Activated naive CD8-positive, alpha-beta T cell treated with anti-CD3 and anti-CD28 coated beads, Interleukin-2, amount 50 U/mL, for 24 hours (primary cell): ENCODE results near the gene ISL2.
A peak's percentile ranks its signal among the peaks of the same experiment; 100 is the strongest.

Experiments
- ATAC-seq: fragments of 150-1000 bp; cut with Tn5 transposase; one replicate; pipeline ENCODE4 v1.10.0; 2021
- DNase-seq: peaks from one replicate; pipeline ENCODE4 v3.0.0; 2021
- H3K27ac Mint-ChIP-seq: one replicate; pipeline ENCODE4 v1.8.0; 2021; ENCODE audit warnings: mild to moderate bottlenecking, mixed read lengths
- H3K27me3 Mint-ChIP-seq: one replicate; pipeline ENCODE4 v1.8.0; 2021; ENCODE audit warnings: mixed read lengths
- H3K36me3 Mint-ChIP-seq: one replicate; pipeline ENCODE4 v1.8.0; 2021; ENCODE audit warnings: low read depth, mixed read lengths
- H3K4me1 Mint-ChIP-seq: one replicate; pipeline ENCODE4 v1.8.0; 2021; ENCODE audit warnings: mixed read lengths
- H3K4me3 Mint-ChIP-seq: one replicate; pipeline ENCODE4 v1.8.0; 2021; ENCODE audit warnings: mild to moderate bottlenecking, moderate library complexity, mixed read lengths
- H3K9me3 Mint-ChIP-seq: one replicate; pipeline ENCODE4 v1.8.0; 2021; ENCODE audit warnings: mixed read lengths

The ISL2 gene

GRCh38 chr15:76334438-76335306 lies 1.9 kb upstream of the ISL2 start:
- DNase-seq (no peak), ATAC-seq (no peak)
- Mint-ChIP-seq H3K27ac (no peak overlapping the region), H3K9me3 (no peaks in the 10 kb centered on the region), H3K4me1 (peaks cover 34% of the 10 kb centered on the region), H3K27me3 (peaks cover 72% of the 10 kb centered on the region), H3K4me3 (peak overlapping the region; percentile 69), H3K36me3 (no peaks in the 10 kb centered on the region)

GRCh38 chr15:76335307-76336253 lies 993 bp upstream of the ISL2 start:
- peak overlapping the region; percentile 69 for H3K4me3 Mint-ChIP-seq
- peaks cover 74% of the 10 kb centered on the region for H3K27me3 Mint-ChIP-seq
- H3K36me3 Mint-ChIP-seq: no peaks in the 10 kb centered on the region
- ATAC-seq (no peak), DNase-seq (no peak)
- peaks cover 43% of the 10 kb centered on the region for H3K4me1 Mint-ChIP-seq
- peak overlapping the region; percentile 59 for H3K27ac Mint-ChIP-seq
- no peaks in the 10 kb centered on the region for H3K9me3 Mint-ChIP-seq

- H3K36me3 Mint-ChIP-seq: no peaks in the 10 kb centered on the region
- H3K4me3 Mint-ChIP-seq: peak overlapping the region; percentile 69
- H3K27ac Mint-ChIP-seq: peak overlapping the region; percentile 23
- H3K27me3 Mint-ChIP-seq: peaks cover 84% of the 10 kb centered on the region
- peaks cover 55% of the 10 kb centered on the region for H3K4me1 Mint-ChIP-seq
- H3K9me3 Mint-ChIP-seq: no peaks in the 10 kb centered on the region
- DNase-seq (no peak), ATAC-seq (no peak)
Measured at GRCh38 chr15:76337059-76337695, 604 bp downstream of the ISL2 start.

- DNase-seq (no peak), ATAC-seq (no peak)
- peaks cover 80% of the 10 kb centered on the region for H3K27me3 Mint-ChIP-seq
- H3K9me3 Mint-ChIP-seq: no peaks in the 10 kb centered on the region
- peaks cover 56% of the 10 kb centered on the region for H3K4me1 Mint-ChIP-seq
- peak overlapping the region; percentile 45 for H3K4me3 Mint-ChIP-seq
- no peak overlapping the region for H3K27ac Mint-ChIP-seq
- H3K36me3 Mint-ChIP-seq: no peaks in the 10 kb centered on the region
Measured at GRCh38 chr15:76337696-76338485, 1.3 kb downstream of the ISL2 start.

GRCh38 chr15:76338486-76339304 lies 2.1 kb downstream of the ISL2 start:
- H3K27me3 Mint-ChIP-seq: peaks cover 81% of the 10 kb centered on the region
- ATAC-seq (no peak), DNase-seq (no peak)
- no peaks in the 10 kb centered on the region for H3K9me3 Mint-ChIP-seq
- no peak overlapping the region for H3K27ac Mint-ChIP-seq
- no peaks in the 10 kb centered on the region for H3K36me3 Mint-ChIP-seq
- H3K4me3 Mint-ChIP-seq: peak overlapping the region; percentile 80
- H3K4me1 Mint-ChIP-seq: peaks cover 62% of the 10 kb centered on the region

GRCh38 chr15:76339305-76340197 lies 3.0 kb downstream of the ISL2 start:
- no peak for ATAC-seq
- H3K4me3 Mint-ChIP-seq: peak overlapping the region; percentile 80
- H3K9me3 Mint-ChIP-seq: no peaks in the 10 kb centered on the region
- peak overlapping the region; percentile 14 for H3K27ac Mint-ChIP-seq
- H3K27me3 Mint-ChIP-seq: peaks cover 83% of the 10 kb centered on the region
- H3K36me3 Mint-ChIP-seq: no peaks in the 10 kb centered on the region
- H3K4me1 Mint-ChIP-seq: peaks cover 64% of the 10 kb centered on the region
- DNase-seq: peak; percentile 17

- ATAC-seq (no peak), DNase-seq (peak; percentile 32)
- Mint-ChIP-seq H3K36me3 (no peaks in the 10 kb centered on the region), H3K4me1 (peaks cover 61% of the 10 kb centered on the region), H3K4me3 (peak overlapping the region; percentile 80), H3K9me3 (no peaks in the 10 kb centered on the region), H3K27me3 (peaks cover 81% of the 10 kb centered on the region), H3K27ac (no peak overlapping the region)
Measured at GRCh38 chr15:76340198-76340802, 3.7 kb downstream of the ISL2 start.

GRCh38 chr15:76340803-76341365 lies 4.3 kb downstream of the ISL2 start:
- Mint-ChIP-seq H3K27me3 (peaks cover 81% of the 10 kb centered on the region), H3K36me3 (no peaks in the 10 kb centered on the region), H3K9me3 (no peaks in the 10 kb centered on the region), H3K4me1 (peaks cover 59% of the 10 kb centered on the region), H3K4me3 (peak overlapping the region; percentile 80), H3K27ac (no peak overlapping the region)
- ATAC-seq (peak; percentile 53), DNase-seq (peak; percentile 57)

GRCh38 chr15:76341366-76342057 lies 4.9 kb downstream of the ISL2 start:
- DNase-seq: peak; percentile 17
- Mint-ChIP-seq H3K27me3 (peaks cover 78% of the 10 kb centered on the region), H3K36me3 (no peaks in the 10 kb centered on the region)

GRCh38 chr15:76342058-76342381 lies 5.4 kb downstream of the ISL2 start:
- Mint-ChIP-seq H3K4me3 (peak overlapping the region; percentile 57), H3K27me3 (peaks cover 76% of the 10 kb centered on the region), H3K27ac (no peak overlapping the region), H3K4me1 (peaks cover 55% of the 10 kb centered on the region), H3K36me3 (no peaks in the 10 kb centered on the region), H3K9me3 (no peaks in the 10 kb centered on the region)
- no peak for ATAC-seq
- DNase-seq: peak; percentile 5

More at GRCh38 chr15:76341366-76342057, 4.9 kb downstream of the ISL2 start:
- ATAC-seq: no peak
- peak overlapping the region; percentile 57 for H3K4me3 Mint-ChIP-seq
- no peak overlapping the region for H3K27ac Mint-ChIP-seq
- H3K9me3 Mint-ChIP-seq: no peaks in the 10 kb centered on the region
- H3K4me1 Mint-ChIP-seq: peaks cover 57% of the 10 kb centered on the region

GRCh38 chr15:76342382-76343201 lies 6.0 kb downstream of the ISL2 start:
- peaks cover 50% of the 10 kb centered on the region for H3K4me1 Mint-ChIP-seq
- H3K36me3 Mint-ChIP-seq: peaks cover under 1% of the 10 kb centered on the region
- no peaks in the 10 kb centered on the region for H3K9me3 Mint-ChIP-seq
- H3K4me3 Mint-ChIP-seq: peak overlapping the region; percentile 57
- peaks cover 72% of the 10 kb centered on the region for H3K27me3 Mint-ChIP-seq
- H3K27ac Mint-ChIP-seq: no peak overlapping the region
- ATAC-seq (no peak), DNase-seq (peak; percentile 26)
